HG03060 (cell line): Measurements from ENCODE around the gene SLC25A21.

Experiments
- ATAC-seq: cut with Tn5 transposase; IDR thresholded peaks from one replicate; pipeline ENCODE4 v1.9.1; 2021; ENCODE audit warnings: low read depth, moderate number of reproducible peaks; ENCODE audit not compliant: unreplicated experiment

SLC25A21 gene

DNA sequence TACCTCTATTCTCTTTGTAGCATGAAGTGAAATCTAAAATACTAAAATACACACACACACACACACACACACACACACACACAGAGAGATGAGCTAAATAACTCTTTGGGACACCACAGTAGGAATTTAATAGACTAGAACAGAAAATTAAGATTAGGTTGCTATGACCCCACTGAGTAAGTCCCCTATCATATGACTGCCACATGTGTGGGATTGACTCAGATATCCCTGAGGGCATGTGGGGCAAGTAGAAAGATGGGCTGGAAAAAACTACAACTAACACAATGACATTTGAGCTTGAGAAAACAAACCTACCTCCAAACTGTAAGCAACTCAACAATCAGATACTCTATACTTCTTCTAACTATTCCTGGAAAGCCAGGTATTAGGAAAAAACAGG is 27.0 kb downstream of the SLC25A21 start:
- ATAC-seq: no peak

DNA sequence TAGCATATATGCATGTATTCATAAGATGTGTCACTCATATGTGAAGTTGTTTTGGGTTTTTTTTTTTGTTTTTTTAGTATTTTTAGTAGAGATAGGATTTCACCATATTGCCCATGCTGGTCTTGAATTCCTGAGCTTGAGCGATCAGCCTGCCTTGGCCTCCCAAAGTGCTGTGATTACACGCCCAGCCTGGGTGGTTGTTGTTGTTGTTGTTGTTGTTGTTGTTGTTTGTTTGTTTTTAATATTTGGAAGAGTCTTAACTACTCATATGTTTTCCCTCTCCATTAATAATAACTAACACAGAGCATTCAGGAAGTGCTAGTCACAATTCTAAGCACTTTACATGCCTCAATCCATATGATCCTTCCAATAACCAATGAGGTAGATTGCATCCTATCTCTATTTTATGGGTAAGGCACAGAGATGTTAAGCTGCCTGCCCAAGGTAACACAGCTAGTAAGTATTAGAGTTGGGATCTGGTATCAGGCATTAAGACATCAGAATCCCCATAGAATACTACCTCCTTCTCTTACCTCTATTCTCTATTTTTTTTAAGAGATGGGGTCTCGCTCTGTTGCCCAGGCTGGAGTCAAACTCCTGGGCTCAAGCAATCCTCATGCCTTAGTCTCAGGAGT is 27.6 kb downstream of the SLC25A21 start:
- no peak for ATAC-seq

DNA sequence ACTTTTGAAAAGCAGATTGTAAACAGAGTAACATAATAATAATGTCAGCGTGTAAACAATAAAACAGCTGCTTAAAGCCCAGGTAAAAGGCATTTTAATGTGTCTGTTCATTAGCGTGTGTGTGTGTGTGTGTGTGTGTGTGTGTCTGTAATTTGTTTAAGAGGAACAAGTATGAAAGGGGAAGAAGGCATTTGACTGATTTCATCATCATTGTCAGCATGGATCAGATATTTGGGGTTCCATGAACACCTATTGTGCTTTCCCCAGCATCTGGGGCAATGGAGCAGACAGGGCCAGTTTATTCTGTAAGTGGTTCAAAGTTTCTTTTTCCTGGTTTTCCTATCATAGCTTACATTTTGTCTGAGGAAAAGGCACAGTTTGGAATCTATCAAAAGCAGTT is 28.9 kb downstream of the SLC25A21 start:
- no peak for ATAC-seq

DNA sequence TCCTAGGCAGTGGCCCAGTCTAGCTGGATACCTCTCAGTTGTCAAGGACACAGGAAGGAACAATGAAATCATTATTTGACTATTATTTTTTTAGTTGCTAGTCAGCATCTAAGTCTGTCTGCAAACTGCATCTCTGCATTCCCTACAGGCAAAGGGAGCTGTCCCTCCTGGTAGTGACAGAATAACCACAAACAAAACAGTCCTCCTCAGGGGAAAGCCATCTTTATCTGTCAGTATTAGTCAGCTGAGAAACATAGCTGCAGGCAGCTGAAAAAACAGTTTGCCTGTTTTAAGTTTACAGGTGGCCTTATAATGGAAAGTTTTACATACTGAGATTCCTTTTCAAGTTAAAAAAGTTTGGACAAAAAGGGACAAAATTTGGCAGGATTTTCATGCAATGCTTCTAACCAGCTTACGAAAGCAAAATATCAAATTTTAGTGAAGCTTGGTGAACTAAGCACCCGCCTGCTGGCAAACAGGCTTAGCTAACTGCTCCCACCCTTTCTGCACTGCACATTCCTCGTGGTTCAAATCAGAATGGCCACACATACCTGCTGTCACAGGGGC is 29.5 kb downstream of the SLC25A21 start:
- no peak for ATAC-seq

DNA sequence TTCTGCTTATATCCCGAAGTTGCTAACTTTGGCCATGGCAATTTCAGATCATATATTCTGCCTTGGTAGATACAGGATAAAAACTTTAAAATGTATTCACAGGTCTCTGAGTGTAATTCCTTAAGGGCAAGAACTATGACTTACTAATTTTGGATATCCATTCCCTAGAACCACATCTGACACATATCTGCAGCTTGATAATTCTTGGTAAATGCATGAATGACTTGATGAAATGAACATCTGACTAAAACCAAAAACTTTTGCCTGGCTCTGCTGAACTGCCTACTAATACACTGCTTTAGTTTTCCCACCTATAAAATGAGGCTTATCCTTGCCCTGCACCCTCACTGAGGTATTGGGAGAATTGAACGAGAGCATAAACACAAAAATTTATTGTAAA is 32.2 kb downstream of the SLC25A21 start:
- ATAC-seq: no peak

DNA sequence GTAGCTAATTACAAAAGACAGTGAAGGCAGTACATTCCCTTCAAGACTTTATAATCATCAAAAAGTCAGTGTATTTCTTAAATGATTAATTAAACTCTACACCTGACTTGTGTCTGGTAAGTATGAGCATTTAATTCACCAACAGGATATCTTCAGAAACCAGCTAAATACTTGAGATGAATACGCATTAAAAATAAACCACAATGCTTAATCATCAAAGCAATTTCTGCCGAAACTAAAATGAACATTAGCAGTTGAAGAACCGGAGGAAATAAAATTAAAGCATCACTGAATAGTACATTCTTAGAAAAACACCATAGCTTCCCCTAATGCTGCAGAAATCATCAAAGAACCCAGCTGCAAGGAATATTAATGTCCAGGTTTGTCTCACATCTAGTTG is 32.7 kb downstream of the SLC25A21 start:
- ATAC-seq: no peak

DNA sequence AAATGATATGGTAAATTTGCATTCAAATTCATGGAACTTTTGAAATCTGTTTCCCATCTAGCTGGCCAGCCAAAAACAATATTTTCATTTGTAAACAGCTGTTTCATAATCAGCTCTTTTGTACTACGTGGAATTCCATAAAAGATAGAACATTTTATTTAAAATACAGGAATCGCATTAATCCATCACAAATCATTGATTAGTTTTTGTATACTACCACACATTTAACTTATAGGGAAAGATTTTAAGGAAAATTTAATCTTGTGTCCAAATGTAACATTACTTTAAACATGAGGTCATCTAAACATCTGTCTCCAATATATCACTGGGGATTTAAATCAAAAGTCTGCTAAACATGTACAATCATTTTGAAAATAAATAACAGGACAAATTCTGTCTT is 33.5 kb downstream of the SLC25A21 start:
- no peak for ATAC-seq

DNA sequence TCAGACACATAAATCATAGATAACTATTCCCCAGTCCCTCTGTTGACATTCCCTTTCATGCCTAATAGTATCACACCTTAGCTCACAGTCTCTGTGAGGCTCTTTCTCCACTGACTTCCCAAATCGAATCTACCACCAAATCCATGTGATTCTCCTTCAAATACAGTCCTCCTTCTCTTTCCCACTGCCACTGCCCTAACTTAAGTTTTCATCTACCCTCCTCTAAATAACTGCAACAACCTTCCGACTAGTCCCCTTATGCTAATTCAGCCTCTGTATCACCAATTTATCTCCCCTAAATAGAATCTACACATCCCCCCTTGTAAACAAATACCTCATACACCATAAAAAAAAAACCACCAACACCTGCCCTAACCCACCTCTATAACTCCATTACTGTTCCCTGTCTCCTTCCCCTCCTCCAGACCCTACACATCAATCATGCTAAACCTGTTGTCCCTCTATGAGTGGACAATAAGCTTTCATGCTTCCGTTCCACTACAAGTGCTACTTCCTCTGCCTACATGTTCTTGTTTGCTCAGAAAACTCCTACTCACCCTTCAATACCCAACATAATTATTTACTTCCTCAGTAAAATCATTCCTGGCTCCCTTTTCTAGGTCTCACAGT is 39.0 kb downstream of the SLC25A21 start:
- no peak for ATAC-seq

DNA sequence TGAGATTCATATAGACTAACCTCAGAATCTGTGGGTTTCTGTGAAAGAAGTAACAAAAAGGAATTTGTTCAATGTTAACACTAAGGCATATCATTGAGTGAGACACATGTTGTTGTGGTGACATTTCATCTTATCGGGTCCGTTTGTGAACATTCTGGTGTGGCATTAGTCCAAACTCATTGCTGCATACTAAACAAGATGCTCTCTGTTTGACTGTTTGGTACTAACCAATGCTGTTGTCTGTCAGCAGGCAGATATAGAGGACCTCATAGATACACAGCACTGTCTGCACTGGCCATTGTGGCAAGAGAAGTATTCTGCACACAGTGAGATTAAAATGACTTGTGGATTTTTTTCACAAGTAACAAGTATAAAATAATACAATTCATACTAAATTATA is 41.2 kb downstream of the SLC25A21 start:
- no peak for ATAC-seq

DNA sequence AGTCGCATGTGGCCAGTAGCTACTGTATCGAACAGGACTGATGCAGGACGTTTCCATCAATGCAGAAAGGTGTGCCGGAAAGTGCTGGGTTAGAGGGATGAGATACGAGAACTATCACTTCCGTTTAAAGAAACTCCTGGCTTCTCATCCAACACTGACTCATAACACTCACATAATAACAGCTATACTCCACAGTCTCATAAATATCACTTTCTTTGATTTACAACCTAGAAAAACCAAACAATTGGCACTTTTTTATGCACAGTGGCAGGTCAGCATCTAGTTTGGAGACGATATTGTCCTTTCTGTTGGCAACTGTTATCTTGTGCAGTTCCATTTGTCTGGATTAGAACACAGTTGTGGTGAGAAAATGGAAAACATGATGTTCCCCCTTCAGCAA is 43.4 kb downstream of the SLC25A21 start:
- ATAC-seq: no peak

DNA sequence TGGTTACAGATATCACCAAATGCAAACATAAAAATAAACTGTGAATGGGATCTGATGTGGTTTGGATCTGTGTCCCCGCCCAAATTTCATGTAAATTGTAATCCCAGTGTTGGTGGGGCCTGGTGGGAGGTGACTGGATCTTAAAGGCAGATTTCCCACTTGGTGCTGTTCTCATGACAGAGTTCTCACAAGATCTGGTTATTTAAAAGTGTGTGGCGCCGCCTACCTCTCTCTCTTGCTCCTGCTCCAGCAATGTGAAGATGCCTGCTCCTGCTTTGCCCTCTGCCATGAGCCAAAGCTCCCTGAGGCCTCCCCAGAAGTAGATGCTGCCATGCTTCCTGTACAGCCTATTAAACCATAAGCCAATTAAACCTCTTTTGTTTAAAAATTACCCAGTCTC is 47.8 kb downstream of the SLC25A21 start:
- no peak for ATAC-seq

DNA sequence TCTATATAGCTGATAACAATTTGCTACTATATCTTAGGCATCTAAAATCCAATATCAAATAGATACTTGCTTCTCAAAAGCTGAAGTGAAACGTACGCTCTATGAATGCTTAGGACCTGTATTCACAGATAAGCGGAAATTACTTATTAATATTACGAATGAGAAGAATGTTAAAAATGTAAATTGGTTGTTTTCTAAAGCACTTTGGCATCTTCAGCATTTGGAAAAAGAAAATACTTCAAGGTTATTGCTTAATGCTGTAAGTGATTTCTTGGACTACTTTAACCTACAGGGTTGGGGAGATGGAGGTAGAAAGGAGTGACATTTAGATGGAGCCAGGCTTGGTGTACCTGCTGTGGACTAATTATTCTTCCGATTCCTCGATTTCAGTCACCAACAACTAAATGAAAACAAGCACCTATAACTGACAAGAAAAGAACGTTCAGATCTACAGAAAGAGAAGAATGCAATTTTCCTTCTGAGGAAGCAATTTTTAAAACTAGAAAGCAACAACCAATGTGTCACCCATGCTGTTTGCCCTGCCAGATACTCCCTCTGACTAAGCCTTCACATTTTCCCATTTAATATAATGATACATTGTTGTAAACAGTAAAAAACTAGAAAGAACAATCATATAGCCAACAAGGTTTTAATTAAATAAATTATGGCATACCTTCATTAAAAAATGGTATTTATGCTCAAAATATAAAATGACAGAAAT is 49.3 kb downstream of the SLC25A21 start:
- ATAC-seq: no peak

DNA sequence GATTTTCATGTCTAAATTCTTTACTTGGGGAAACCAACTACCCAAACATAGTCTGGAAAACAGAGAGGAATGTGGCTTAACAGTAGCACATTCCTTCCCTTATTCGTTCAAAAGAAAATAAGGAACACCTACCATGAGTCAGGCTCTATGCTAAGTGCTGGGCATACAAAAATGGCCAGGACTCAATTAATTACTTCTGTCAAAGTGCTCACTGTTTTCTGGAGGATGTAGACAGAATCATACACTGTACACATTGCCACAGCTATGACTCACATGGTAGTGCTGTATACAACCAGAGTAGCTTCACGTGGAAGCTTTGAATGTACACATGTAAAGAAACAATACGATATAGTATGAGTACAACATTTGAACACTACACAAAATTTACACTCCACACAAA is 50.1 kb downstream of the SLC25A21 start:
- no peak for ATAC-seq

DNA sequence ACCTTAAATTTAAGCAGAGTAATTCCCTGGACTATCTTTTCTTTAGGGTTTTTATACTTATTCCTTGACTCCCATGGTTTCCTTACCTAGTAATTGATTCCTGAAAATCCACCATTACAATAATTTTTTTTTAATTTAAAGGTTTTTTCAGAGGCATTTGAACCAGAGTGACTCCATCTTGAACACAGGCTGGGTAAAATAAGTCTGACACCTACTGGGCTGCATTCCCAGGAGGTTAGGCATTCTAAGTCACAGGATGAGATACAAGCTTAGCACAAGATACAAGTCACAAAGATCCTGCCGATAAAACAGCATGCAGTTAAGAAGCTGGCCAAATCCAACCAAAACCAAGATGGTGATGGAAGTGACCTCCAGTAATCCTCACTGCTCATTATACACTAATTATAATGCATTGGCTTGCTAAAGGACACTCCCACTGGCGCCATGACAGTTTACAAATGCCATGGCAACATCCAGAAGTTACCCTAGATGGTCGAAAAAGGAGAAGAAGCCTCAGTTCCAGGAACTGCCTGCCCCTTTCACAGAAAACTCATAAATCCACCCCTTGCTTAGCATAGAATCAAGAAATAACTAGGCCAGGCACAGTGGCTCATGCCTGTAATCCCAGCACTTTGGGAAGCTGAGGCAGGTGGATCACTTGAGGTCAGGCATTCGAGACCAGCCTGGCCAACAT is 53.6 kb downstream of the SLC25A21 start:
- no peak for ATAC-seq

DNA sequence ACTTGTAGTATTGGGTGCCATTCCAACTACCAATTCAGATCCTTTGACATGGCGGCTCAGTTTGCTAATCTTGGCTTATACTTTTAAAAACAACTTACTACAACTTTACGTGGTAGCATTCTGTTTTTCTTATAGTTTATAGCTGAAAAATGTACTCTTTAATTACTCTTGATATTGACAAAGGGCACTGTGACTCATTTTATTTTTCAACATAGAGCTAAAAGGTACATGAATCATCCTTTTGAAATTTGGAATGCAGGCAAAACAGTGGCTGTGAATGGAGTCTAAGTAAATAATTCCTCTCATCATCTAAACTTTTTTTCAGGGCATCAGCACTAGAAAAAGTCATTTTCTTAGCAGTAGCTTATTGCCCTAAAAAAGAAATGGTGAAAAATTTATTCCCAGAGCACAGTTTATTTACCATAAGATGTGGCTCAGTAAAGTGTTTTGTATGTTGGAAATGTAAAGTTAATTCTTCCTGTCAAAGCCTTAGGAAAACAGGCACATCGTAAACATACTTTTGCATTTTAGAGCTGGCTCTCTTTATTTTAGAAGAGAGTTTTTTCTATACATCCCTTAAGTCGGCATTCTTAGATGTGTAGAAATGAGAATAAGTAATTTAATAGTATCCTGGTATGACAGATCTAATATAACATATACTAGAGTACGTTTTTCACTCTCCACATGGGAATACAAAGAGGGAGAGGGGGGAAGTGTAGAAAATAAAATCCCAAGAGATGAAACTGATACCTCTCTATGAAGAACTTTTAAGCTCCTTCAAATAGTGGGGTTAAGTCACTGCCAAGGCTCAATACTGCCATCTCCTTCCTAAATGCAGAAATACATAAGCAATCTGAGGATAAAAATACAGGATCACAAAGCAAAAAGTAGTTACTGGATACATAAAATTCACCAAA is 55.2 kb downstream of the SLC25A21 start:
- no peak for ATAC-seq

DNA sequence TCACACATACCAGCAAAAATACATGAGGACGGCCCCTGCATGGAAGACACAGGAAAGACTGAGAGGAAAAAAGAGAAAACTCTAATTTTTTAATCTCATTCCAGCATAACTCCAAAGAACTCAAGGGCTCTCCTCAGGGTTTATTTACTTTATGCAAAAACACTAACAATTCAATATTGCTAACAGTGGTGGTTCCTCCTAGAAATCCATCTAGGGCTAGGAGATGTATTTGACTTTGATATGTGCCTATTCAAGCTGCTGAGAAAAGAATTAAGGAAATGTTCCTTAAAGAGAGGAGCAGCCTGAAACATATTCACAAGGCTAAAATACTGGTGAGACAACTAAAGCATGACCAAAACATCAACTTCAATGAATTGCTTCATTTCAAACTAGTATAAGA is 57.0 kb downstream of the SLC25A21 start:
- no peak for ATAC-seq

DNA sequence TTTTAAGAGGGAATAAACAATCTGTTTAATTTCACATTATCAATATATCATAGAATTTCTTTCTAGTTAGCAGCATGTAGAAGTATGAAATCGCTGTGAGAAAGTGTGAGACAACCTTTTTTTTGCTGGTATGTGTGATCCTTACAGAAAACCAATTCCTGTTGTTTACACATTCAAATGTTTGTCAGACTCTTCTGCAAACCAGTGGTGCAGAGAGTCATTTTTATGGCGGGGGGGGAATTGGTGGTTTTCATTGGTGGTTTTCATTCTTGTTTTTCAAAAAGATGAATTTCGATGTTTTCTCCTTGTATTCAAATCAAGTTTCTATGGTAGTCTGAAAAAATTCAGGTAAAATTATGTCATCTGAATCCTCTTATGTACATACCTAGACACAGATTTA is 57.8 kb downstream of the SLC25A21 start:
- no peak for ATAC-seq

DNA sequence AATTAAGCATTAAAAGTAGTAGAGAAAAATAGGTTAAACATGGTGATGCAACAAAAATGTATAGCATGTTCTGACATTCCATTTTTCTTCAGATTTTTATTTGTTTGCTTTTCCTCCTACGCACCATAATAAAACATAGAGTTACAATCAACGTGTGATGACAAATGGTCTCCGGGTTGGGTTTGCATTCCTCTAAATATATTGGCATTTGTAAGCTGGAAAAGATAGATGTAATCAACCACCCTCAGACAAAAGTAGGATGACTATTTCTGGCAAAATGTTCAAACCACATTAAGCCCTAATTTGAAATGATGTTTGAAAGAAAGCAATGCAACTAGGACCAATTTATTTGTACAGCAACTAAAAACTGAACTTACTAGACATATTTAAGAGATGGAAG is 58.4 kb downstream of the SLC25A21 start:
- no peak for ATAC-seq

DNA sequence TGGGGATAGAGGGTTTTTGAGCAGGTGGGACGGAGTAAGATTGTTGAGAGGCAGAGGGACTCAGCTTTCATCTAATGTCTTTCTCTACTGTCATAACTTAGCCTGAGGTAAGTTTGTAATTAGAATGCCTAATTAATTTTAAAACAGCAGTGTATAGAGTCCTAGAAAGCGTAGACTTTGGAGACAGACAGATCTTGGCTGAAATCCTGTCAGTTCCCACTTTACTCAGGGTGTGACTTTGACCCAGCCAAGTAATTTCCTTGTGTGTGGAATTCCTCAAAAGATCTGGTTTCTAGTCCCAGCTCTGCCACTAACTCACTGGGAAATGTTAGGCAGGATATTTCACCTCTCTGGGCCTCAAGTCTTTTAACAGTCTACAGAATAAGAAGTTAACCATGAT is 74.3 kb downstream of the SLC25A21 start:
- ATAC-seq: no peak

DNA sequence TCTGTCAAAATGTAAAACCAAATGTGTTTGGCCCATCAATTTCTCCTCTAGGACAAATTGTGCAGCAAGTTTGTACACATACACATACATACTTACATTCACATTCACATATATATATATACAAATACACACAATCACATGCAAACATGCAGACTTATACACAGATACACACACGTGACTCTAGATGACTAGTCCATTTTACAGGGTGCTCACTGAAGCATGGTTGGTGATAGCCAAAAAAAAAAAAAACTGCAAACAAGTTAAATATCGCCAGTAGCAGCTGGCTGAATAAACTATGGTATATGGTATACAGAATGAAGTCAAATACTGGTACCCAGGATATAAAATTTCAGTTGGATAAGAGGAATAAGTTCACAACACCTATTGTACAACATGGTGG is 77.9 kb downstream of the SLC25A21 start:
- ATAC-seq: no peak
